PC-9 (cell line): Measurements from ENCODE around the gene FAM174C. TPM values are rescaled to one million over a fixed set of nuclear protein-coding genes. Genes with fewer than 3 reads are reported as not detected.
A peak's percentile ranks its signal among the peaks of the same experiment; 100 is the strongest.

ENCODE experiments used
- Bru-seq: library from RNA; stranded (reverse); fragments of 400-500 nt; gene quantifications from one replicate; lab custom pipeline; 2021; lab: Mats Ljungman, UMichigan
- BruChase-seq, 2 experiments: library from RNA; stranded (reverse); fragments of 400-500 nt; gene quantifications; one replicate each; lab custom pipeline; 2021; lab: Mats Ljungman, UMichigan
- BruUV-seq: library from RNA; stranded (reverse); fragments of 400-500 nt; replicated peaks from 2 replicates; lab custom pipeline; 2021; lab: Mats Ljungman, UMichigan
- CTCF ChIA-PET: fragments of 300-600 bp; sonication (Branson Sonifier 250); formaldehyde crosslinking; loops from one replicate; lab custom pipeline; 2022; ENCODE audit warnings: antibody characterized with exemption; lab: Charles Lee
- POLR2A ChIA-PET: fragments of 300-600 bp; sonication (Branson Sonifier 250); formaldehyde crosslinking; loops from one replicate; lab custom pipeline; 2022; ENCODE audit warnings: antibody characterized with exemption; ENCODE audit not compliant: unreplicated experiment; lab: Charles Lee
- DNase-seq, 2 experiments: peaks; one replicate each; pipeline versions ENCODE4 v3.0.0 to v3.0.0-alpha.2; 2015 to 2022; ENCODE audit warnings: mixed read lengths in 1 of 2
- H2AFZ ChIP-seq: fragments of 200-600 bp; sonication (generic); 2 replicates; pipeline ENCODE4 v1.8.1; 2017; ENCODE audit warnings: antibody characterized with exemption
- H3F3A ChIP-seq: fragments of 200-600 bp; sonication (generic); 2 replicates; pipeline ENCODE4 v1.8.1; 2017; ENCODE audit warnings: antibody characterized with exemption, mild to moderate bottlenecking, low read depth; ENCODE audit not compliant: insufficient read depth
- H3K27ac ChIP-seq: fragments of 200-600 bp; sonication (generic); 2 replicates; pipeline ENCODE4 v1.6.1; 2016; ENCODE audit warnings: mixed run types
- H3K27me3 ChIP-seq: fragments of 200-600 bp; sonication (generic); 2 replicates; pipeline ENCODE4 v1.6.1; 2016; ENCODE audit warnings: low read depth, mixed run types; ENCODE audit not compliant: insufficient read depth
- H3K36me3 ChIP-seq: fragments of 200-600 bp; sonication (generic); 2 replicates; pipeline ENCODE4 v1.6.1; 2016; ENCODE audit warnings: low read depth, mixed run types
- H3K4me1 ChIP-seq: fragments of 200-600 bp; sonication (generic); replicated peaks from 2 replicates; pipeline ENCODE4 v1.6.1; 2016; ENCODE audit warnings: mixed run types; ENCODE audit not compliant: insufficient read depth
- H3K4me2 ChIP-seq: fragments of 200-600 bp; sonication (generic); 2 replicates; pipeline ENCODE4 v1.6.1; 2017; ENCODE audit warnings: mixed run types
- H3K4me3 ChIP-seq: fragments of 200-600 bp; sonication (generic); 2 replicates; pipeline ENCODE4 v1.6.1; 2016; ENCODE audit warnings: mixed run types
- H3K79me2 ChIP-seq: fragments of 200-600 bp; sonication (generic); 2 replicates; pipeline ENCODE4 v1.6.1; 2017; ENCODE audit warnings: low read depth, mixed run types
- H3K9me2 ChIP-seq: fragments of 200-600 bp; sonication (generic); 2 replicates; pipeline ENCODE4 v1.8.1; 2017; ENCODE audit warnings: mild to moderate bottlenecking; ENCODE audit not compliant: insufficient read depth
- H3K9me3 ChIP-seq: fragments of 200-600 bp; sonication (generic); 2 replicates; pipeline ENCODE4 v1.8.1; 2016; ENCODE audit warnings: low read depth; ENCODE audit not compliant: insufficient read depth
- H4K20me1 ChIP-seq: fragments of 200-600 bp; sonication (generic); 2 replicates; pipeline ENCODE4 v1.8.1; 2017; ENCODE audit not compliant: insufficient read depth
- CTCF ChIP-seq: fragments of 200-600 bp; sonication (generic); conservative IDR thresholded peaks from 2 replicates; pipeline ENCODE4 v1.6.1; 2017; ENCODE audit warnings: mixed run types, antibody characterized with exemption, mild to moderate bottlenecking, moderate library complexity
- EZH2 ChIP-seq: fragments of 200-600 bp; sonication (generic); IDR thresholded peaks from 2 replicates; pipeline ENCODE4 v1.8.0; 2017; ENCODE audit warnings: antibody characterized with exemption, low read depth
- intact Hi-C: fragments of 100-400 bp; cut with micrococcal nuclease; formaldehyde crosslinking; loops from one replicate; pipeline ENCODE4 v1.10.0; 2022; ENCODE audit not compliant: unreplicated experiment
- long read RNA-seq: library from polyadenylated mRNA; stranded (forward); transcript quantifications from one replicate; pipeline ENCODE4 v2.0.0, GENCODE V29; 2022
- total RNA-seq: library from RNA; stranded (reverse); gene quantifications from 2 replicates; pipeline ENCODE4 v1.2.3, GENCODE V29; 2021

Gene FAM174C
- 51.8 and 64.2 TPM in 2 replicates for total RNA-seq
- percentile 60 among the genes with signal in this experiment for Bru-seq, nascent RNA
- percentile 52 among the genes with signal in this experiment for BruChase-seq, experiment 1, labeled RNA remaining after a 2-hour chase
- BruChase-seq, experiment 2, labeled RNA remaining after a 6-hour chase = percentile 86 among the genes with signal in this experiment
- long read RNA-seq, transcript C19orf24-202 (3 exons, 668 nt) = minor isoform, 13 of 71 reads
- long read RNA-seq, transcript C19orf24-201 (3 exons, 983 nt) = major isoform, 48 of 71 reads
- long read RNA-seq, partial matches to known transcripts = 4 of 71 reads
- long read RNA-seq, other reads (novel, unspliced or antisense) = 3 of 71 reads

- TF ChIP-seq CTCF = no peak
- TF ChIP-seq EZH2 = no peak
- Histone ChIP-seq H2AFZ (peak within 1 kb of the TSS; percentile 74; the same call in 1 of the 2 replicates), H3K4me2 (peak within 1 kb of the TSS; percentile 89), H4K20me1 (peaks cover 17% of the 10 kb centered on the region), H3F3A (peaks cover 37% of the 10 kb centered on the region), H3K27ac (peak within 1 kb of the TSS; percentile 86), H3K4me3 (peak within 1 kb of the TSS; percentile 78), H3K79me2 (peaks cover 56% of the 10 kb centered on the region), H3K9me3 (no peaks in the 10 kb centered on the region), H3K4me1 (peaks cover 27% of the 10 kb centered on the region), H3K36me3 (peaks cover 11% of the 10 kb centered on the region; the same call in 1 of the 2 replicates), H3K27me3 (no peaks in the 10 kb centered on the region), H3K9me2 (no peaks in the 10 kb centered on the region)
- DNase-seq = peak; percentile 84 to 87
- POLR2A ChIA-PET = interaction anchor here (0.6 to 0.7 kb wide), 2 partner anchors 22 to 75 kb away, joined by 3 read pairs; no protein-coding TSS in a partner anchor
- intact Hi-C loops = loop anchor here (5.0 kb wide), 1 partner anchor 397 kb away; no protein-coding TSS in a partner anchor
- CTCF ChIA-PET = no interaction called here
- BruUV-seq = no TSS peak
Measured at GRCh38 chr19:1275260-1275975, at the start of gene FAM174C. Gene FAM174C (plus strand): TSS chr19:1275530. CDS start chr19:1275550, 20 bp downstream.

- H3K36me3 ChIP-seq = no peaks in the 10 kb centered on the region
- BruUV-seq = no TSS peak
- H3K4me3 ChIP-seq = no peak overlapping the region
Measured at GRCh38 chr19:1226227-1226518, 49.2 kb upstream of the FAM174C start.

More at GRCh38 chr19:1226227-1226518, 49.2 kb upstream of the FAM174C start:
- H3K27ac ChIP-seq = no peak overlapping the region
- no peaks in the 10 kb centered on the region for H3K4me1 ChIP-seq
- H3K4me2 ChIP-seq = no peak overlapping the region
- H3F3A ChIP-seq = no peaks in the 10 kb centered on the region
- ChIA-PET POLR2A (no interaction called here), CTCF (no interaction called here)
- no peaks in the 10 kb centered on the region for H3K79me2 ChIP-seq
- intact Hi-C loops = no loop called here
- no peak overlapping the region for H2AFZ ChIP-seq
- H3K9me2 ChIP-seq = no peaks in the 10 kb centered on the region
- H3K9me3 ChIP-seq = no peaks in the 10 kb centered on the region
- H3K27me3 ChIP-seq = no peaks in the 10 kb centered on the region
- TF ChIP-seq CTCF (no peak), EZH2 (no peak)
- peaks cover 8% of the 10 kb centered on the region; the same call in 1 of the 2 replicates for H4K20me1 ChIP-seq
- no peak for DNase-seq
